WTC11 (cell line): Measurements from ENCODE around the gene PIEZO1. TPM values are rescaled to one million over a fixed set of nuclear protein-coding genes. Genes with fewer than 3 reads are reported as not detected.

ENCODE experiments used
- ATAC-seq: fragments of 200-7000 bp; cut with Tn5 transposase; 2 replicates; pipeline ENCODE4 v1.10.0; 2021; ENCODE audit warnings: mild to moderate bottlenecking, moderate library complexity
- CTCF ChIA-PET: fragments of 300-600 bp; sonication (Branson Sonifier 250); formaldehyde crosslinking; loops from one replicate; lab custom pipeline; 2021; ENCODE audit warnings: antibody characterized with exemption; lab: Charles Lee
- POLR2A ChIA-PET: fragments of 350-600 bp; sonication (Branson Sonifier 250); formaldehyde crosslinking; loops from one replicate; lab custom pipeline; 2021; ENCODE audit warnings: antibody characterized with exemption; lab: Charles Lee
- DNase-seq: peaks from one replicate; pipeline ENCODE4 v3.0.0; 2021; ENCODE audit warnings: low spot score
- H3K27ac Mint-ChIP-seq: 2 replicates; pipeline ENCODE4 v1.8.0; 2021; ENCODE audit warnings: mixed read lengths
- H3K27me3 Mint-ChIP-seq: 2 replicates; pipeline ENCODE4 v1.8.0; 2021; ENCODE audit warnings: low read depth, mild to moderate bottlenecking, moderate library complexity, mixed read lengths
- H3K36me3 Mint-ChIP-seq: 2 replicates; pipeline ENCODE4 v1.8.0; 2021; ENCODE audit warnings: mixed read lengths
- H3K4me1 Mint-ChIP-seq: 2 replicates; pipeline ENCODE4 v1.8.0; 2022; ENCODE audit warnings: mixed read lengths
- H3K4me3 Mint-ChIP-seq: 2 replicates; pipeline ENCODE4 v1.8.0; 2021; ENCODE audit warnings: mild to moderate bottlenecking, moderate library complexity, mixed read lengths
- H3K9me3 Mint-ChIP-seq: 2 replicates; pipeline ENCODE4 v1.8.0; 2021; ENCODE audit warnings: mixed read lengths
- E2F4 ChIP-seq: sonication (generic); formaldehyde crosslinking; IDR thresholded peaks from 2 replicates; pipeline ENCODE4 v1.8.1; 2022; ENCODE audit warnings: low read depth, mild to moderate bottlenecking, moderate library complexity, missing genetic modification reagents, borderline replicate concordance
- ERG ChIP-seq: fragments of 250-450 bp; sonication (Bioruptor Pico); IDR thresholded peaks from 2 replicates; pipeline ENCODE4 v1.8.0; 2021; ENCODE audit warnings: mild to moderate bottlenecking
- GRHL2 ChIP-seq: fragments of 250-450 bp; sonication (Bioruptor Pico); IDR thresholded peaks from 2 replicates; pipeline ENCODE4 v1.8.0; 2022; ENCODE audit warnings: mild to moderate bottlenecking, moderate library complexity; ENCODE audit not compliant: insufficient replicate concordance, severe bottlenecking
- HMGXB4 ChIP-seq: sonication (generic); formaldehyde crosslinking; IDR thresholded peaks from 2 replicates; pipeline ENCODE4 v1.8.1; 2023; ENCODE audit warnings: mild to moderate bottlenecking, moderate library complexity, missing genetic modification reagents
- JAZF1 ChIP-seq: fragments of 250-450 bp; sonication (Bioruptor Pico); IDR thresholded peaks from 2 replicates; pipeline ENCODE4 v1.9.0; 2021; ENCODE audit warnings: moderate library complexity, mild to moderate bottlenecking, inconsistent platforms
- JUN ChIP-seq: sonication (generic); formaldehyde crosslinking; IDR thresholded peaks from 2 replicates; pipeline ENCODE4 v1.8.0; 2023; ENCODE audit warnings: mild to moderate bottlenecking, missing genetic modification reagents
- NFATC4 ChIP-seq: fragments of 250-450 bp; sonication (Bioruptor Pico); IDR thresholded peaks from 2 replicates; pipeline ENCODE4 v1.9.0; 2021; ENCODE audit warnings: mild to moderate bottlenecking
- NFYB ChIP-seq: sonication (generic); formaldehyde crosslinking; conservative IDR thresholded peaks from 2 replicates; pipeline ENCODE4 v1.8.0; 2022; ENCODE audit warnings: low read depth, missing genetic modification reagents
- NR2C2 ChIP-seq: sonication (generic); formaldehyde crosslinking; IDR thresholded peaks from 2 replicates; pipeline ENCODE4 v1.8.0; 2022; ENCODE audit warnings: mild to moderate bottlenecking, missing genetic modification reagents
- SOX15 ChIP-seq: fragments of 250-450 bp; sonication (Bioruptor Pico); IDR thresholded peaks from 2 replicates; pipeline ENCODE4 v1.9.0; 2021; ENCODE audit warnings: mild to moderate bottlenecking
- TCF7 ChIP-seq: sonication (generic); formaldehyde crosslinking; IDR thresholded peaks from 2 replicates; pipeline ENCODE4 v1.8.0; 2022; ENCODE audit warnings: mild to moderate bottlenecking, low read depth, missing genetic modification reagents, moderate library complexity
- TEAD4 ChIP-seq: sonication (generic); formaldehyde crosslinking; IDR thresholded peaks from 2 replicates; pipeline ENCODE4 v1.8.0; 2022; ENCODE audit warnings: mild to moderate bottlenecking, missing genetic modification reagents
- ZBTB21 ChIP-seq: sonication (generic); formaldehyde crosslinking; IDR thresholded peaks from 2 replicates; pipeline ENCODE4 v1.8.1; 2023; ENCODE audit warnings: mild to moderate bottlenecking, missing genetic modification reagents, borderline replicate concordance
- ZNF121 ChIP-seq: sonication (generic); formaldehyde crosslinking; IDR thresholded peaks from 2 replicates; pipeline ENCODE4 v1.8.0; 2023; ENCODE audit warnings: missing genetic modification reagents
- ZNF317 ChIP-seq: sonication (generic); formaldehyde crosslinking; IDR thresholded peaks from 2 replicates; pipeline ENCODE4 v1.8.1; 2023; ENCODE audit warnings: low read depth, mild to moderate bottlenecking, moderate library complexity, missing genetic modification reagents, borderline replicate concordance
- ZNF416 ChIP-seq: fragments of 250-450 bp; sonication (Bioruptor Pico); IDR thresholded peaks from 2 replicates; pipeline ENCODE4 v1.9.0; 2021; ENCODE audit warnings: mild to moderate bottlenecking, inconsistent platforms
- ZNF423 ChIP-seq: fragments of 250-450 bp; sonication (Bioruptor Pico); IDR thresholded peaks from 2 replicates; pipeline ENCODE4 v2.1.2; 2022; ENCODE audit warnings: mild to moderate bottlenecking, moderate library complexity
- ZNF532 ChIP-seq: fragments of 250-450 bp; sonication (Bioruptor Pico); IDR thresholded peaks from 2 replicates; pipeline ENCODE4 v1.9.0; 2021; ENCODE audit warnings: mild to moderate bottlenecking, borderline replicate concordance
- ZNF671 ChIP-seq: fragments of 250-450 bp; sonication (Bioruptor Pico); IDR thresholded peaks from 2 replicates; pipeline ENCODE4 v1.8.0; 2021; ENCODE audit warnings: mild to moderate bottlenecking
- total RNA-seq: library from RNA; stranded (reverse); gene quantifications from 3 replicates; pipeline ENCODE4 v1.2.3, GENCODE V29; 2021
- TF ChIP-seq, protein P1 (sequence below): sonication (generic); formaldehyde crosslinking; IDR thresholded peaks from 2 replicates; pipeline ENCODE4 v1.8.0; 2023; ENCODE audit warnings: missing genetic modification reagents, mild to moderate bottlenecking, borderline replicate concordance
- TF ChIP-seq, protein P2 (sequence below): fragments of 250-450 bp; sonication (Bioruptor Pico); IDR thresholded peaks from 2 replicates; pipeline ENCODE4 v1.9.0; 2021; ENCODE audit warnings: moderate library complexity, mild to moderate bottlenecking, inconsistent platforms, borderline replicate concordance

PIEZO1 gene
- total RNA-seq, 1 experiment from 2014 or later, result 71.3 TPM

GRCh38 chr16:88739977-88740726, 44.9 kb downstream of the PIEZO1 start (continued):
- TF ChIP-seq, protein P1, sequence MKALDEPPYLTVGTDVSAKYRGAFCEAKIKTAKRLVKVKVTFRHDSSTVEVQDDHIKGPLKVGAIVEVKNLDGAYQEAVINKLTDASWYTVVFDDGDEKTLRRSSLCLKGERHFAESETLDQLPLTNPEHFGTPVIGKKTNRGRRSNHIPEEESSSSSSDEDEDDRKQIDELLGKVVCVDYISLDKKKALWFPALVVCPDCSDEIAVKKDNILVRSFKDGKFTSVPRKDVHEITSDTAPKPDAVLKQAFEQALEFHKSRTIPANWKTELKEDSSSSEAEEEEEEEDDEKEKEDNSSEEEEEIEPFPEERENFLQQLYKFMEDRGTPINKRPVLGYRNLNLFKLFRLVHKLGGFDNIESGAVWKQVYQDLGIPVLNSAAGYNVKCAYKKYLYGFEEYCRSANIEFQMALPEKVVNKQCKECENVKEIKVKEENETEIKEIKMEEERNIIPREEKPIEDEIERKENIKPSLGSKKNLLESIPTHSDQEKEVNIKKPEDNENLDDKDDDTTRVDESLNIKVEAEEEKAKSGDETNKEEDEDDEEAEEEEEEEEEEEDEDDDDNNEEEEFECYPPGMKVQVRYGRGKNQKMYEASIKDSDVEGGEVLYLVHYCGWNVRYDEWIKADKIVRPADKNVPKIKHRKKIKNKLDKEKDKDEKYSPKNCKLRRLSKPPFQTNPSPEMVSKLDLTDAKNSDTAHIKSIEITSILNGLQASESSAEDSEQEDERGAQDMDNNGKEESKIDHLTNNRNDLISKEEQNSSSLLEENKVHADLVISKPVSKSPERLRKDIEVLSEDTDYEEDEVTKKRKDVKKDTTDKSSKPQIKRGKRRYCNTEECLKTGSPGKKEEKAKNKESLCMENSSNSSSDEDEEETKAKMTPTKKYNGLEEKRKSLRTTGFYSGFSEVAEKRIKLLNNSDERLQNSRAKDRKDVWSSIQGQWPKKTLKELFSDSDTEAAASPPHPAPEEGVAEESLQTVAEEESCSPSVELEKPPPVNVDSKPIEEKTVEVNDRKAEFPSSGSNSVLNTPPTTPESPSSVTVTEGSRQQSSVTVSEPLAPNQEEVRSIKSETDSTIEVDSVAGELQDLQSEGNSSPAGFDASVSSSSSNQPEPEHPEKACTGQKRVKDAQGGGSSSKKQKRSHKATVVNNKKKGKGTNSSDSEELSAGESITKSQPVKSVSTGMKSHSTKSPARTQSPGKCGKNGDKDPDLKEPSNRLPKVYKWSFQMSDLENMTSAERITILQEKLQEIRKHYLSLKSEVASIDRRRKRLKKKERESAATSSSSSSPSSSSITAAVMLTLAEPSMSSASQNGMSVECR (CRISPR knock-in tag), result no peak
- no peak for TF ChIP-seq HMGXB4
- no peak for TF ChIP-seq NFATC4 (CRISPR knock-in tag)
- TF ChIP-seq JUN (CRISPR knock-in tag), result no peak
- TF ChIP-seq GRHL2 (CRISPR knock-in tag), result no peak
- no peak for TF ChIP-seq ZBTB21 (CRISPR knock-in tag)

DNA sequence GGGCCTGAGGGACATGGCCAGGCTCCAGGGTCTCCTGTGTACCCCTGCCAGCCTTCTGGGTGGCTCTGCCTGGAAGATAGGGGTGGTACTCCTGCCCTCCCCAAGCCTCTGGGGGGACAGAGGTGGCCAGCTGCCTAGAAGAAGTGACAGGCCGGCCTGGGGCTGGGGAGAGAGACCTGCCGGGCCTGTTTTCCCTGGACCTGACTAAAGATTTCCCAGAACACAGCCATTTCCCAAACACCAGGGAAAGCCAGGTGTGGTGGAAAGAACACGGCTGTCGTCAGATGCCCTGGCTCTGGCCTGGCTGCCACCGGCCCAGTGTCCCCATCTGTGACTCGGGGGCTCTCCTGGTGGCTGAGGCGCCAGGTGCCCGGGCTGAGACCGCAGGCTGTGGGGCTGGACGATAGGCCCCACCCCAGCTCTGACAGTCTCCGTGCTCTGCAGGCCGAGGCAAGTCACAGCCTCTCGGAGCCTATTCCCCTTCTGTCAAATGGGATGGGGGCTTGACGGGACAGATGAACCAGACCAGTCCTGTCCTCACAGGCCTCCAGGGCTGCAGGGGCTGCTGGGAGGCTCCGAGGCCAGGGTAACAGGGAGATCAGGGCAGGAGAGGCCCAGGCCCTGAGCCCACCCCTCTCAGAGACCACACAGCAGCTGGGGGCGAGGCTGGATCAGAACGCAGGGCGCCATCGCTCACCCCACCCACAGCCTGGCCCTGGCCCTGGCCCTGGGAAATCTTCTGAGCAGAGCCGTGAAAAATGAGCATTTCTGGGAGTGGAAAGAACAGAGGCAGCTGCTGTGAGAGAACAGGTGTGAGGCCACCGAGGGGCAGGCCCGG, 45.7 kb downstream of the PIEZO1 start:
- Mint-ChIP-seq H3K4me3 (no peak overlapping the region), H3K27me3 (no peaks in the 10 kb centered on the region), H3K4me1 (peaks cover 4% of the 10 kb centered on the region), H3K9me3 (no peaks in the 10 kb centered on the region), H3K36me3 (no peaks in the 10 kb centered on the region), H3K27ac (no peak overlapping the region)
- ChIA-PET POLR2A (no interaction called here), CTCF (interaction anchor here (0.8 to 3.1 kb wide), 2 partner anchors 30 to 43 kb away, joined by 3 to 117 read pairs; partner anchors contain the start of gene PIEZO1)
- no peak for ATAC-seq
- no peak for DNase-seq
- no peak for TF ChIP-seq JAZF1 (CRISPR knock-in tag)
- TF ChIP-seq ZNF671 (CRISPR knock-in tag), result no peak
- no peak for TF ChIP-seq NFYB (CRISPR knock-in tag)
- TF ChIP-seq TEAD4, result no peak
- TF ChIP-seq ZNF416, result no peak
- no peak for TF ChIP-seq ZNF423
- TF ChIP-seq NFATC4 (CRISPR knock-in tag), result no peak
- TF ChIP-seq TCF7, result no peak
- TF ChIP-seq NR2C2 (CRISPR knock-in tag), result no peak
- no peak for TF ChIP-seq E2F4
- TF ChIP-seq ZNF121, result no peak
- TF ChIP-seq ERG (CRISPR knock-in tag), result no peak
- TF ChIP-seq SOX15, result no peak
- no peak for TF ChIP-seq ZNF532
- no peak for TF ChIP-seq ZNF317
- TF ChIP-seq, protein P2, sequence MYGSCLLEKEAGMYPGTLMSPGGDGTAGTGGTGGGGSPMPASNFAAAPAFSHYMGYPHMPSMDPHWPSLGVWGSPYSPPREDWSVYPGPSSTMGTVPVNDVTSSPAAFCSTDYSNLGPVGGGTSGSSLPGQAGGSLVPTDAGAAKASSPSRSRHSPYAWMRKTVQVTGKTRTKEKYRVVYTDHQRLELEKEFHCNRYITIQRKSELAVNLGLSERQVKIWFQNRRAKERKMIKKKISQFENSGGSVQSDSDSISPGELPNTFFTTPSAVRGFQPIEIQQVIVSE (CRISPR knock-in tag), result no peak
